WTC11 (cell line): ENCODE data around the gene TMPRSS3. TPM values are rescaled to one million over a fixed set of nuclear protein-coding genes. Genes with fewer than 3 reads are reported as not detected.

ENCODE experiments used
- ATAC-seq: fragments of 200-7000 bp; cut with Tn5 transposase; 2 replicates; pipeline ENCODE4 v1.10.0; 2021; ENCODE audit warnings: mild to moderate bottlenecking, moderate library complexity
- CTCF ChIA-PET: fragments of 300-600 bp; sonication (Branson Sonifier 250); formaldehyde crosslinking; loops from one replicate; lab custom pipeline; 2021; ENCODE audit warnings: antibody characterized with exemption; lab: Charles Lee
- POLR2A ChIA-PET: fragments of 350-600 bp; sonication (Branson Sonifier 250); formaldehyde crosslinking; loops from one replicate; lab custom pipeline; 2021; ENCODE audit warnings: antibody characterized with exemption; lab: Charles Lee
- DNase-seq: peaks from one replicate; pipeline ENCODE4 v3.0.0; 2021; ENCODE audit warnings: low spot score
- H3K27ac Mint-ChIP-seq: 2 replicates; pipeline ENCODE4 v1.8.0; 2021; ENCODE audit warnings: mixed read lengths
- H3K27me3 Mint-ChIP-seq: 2 replicates; pipeline ENCODE4 v1.8.0; 2021; ENCODE audit warnings: low read depth, mild to moderate bottlenecking, moderate library complexity, mixed read lengths
- H3K36me3 Mint-ChIP-seq: 2 replicates; pipeline ENCODE4 v1.8.0; 2021; ENCODE audit warnings: mixed read lengths
- H3K4me1 Mint-ChIP-seq: 2 replicates; pipeline ENCODE4 v1.8.0; 2022; ENCODE audit warnings: mixed read lengths
- H3K4me3 Mint-ChIP-seq: 2 replicates; pipeline ENCODE4 v1.8.0; 2021; ENCODE audit warnings: mild to moderate bottlenecking, moderate library complexity, mixed read lengths
- H3K9me3 Mint-ChIP-seq: 2 replicates; pipeline ENCODE4 v1.8.0; 2021; ENCODE audit warnings: mixed read lengths
- ATF1 ChIP-seq: sonication (generic); formaldehyde crosslinking; IDR thresholded peaks from 2 replicates; pipeline ENCODE4 v1.8.1; 2023; ENCODE audit warnings: mild to moderate bottlenecking, moderate library complexity, missing genetic modification reagents
- CREM ChIP-seq: sonication (generic); formaldehyde crosslinking; IDR thresholded peaks from 2 replicates; pipeline ENCODE4 v1.8.1; 2022; ENCODE audit warnings: mild to moderate bottlenecking, missing genetic modification reagents, moderate library complexity
- ELF4 ChIP-seq: sonication (generic); formaldehyde crosslinking; IDR thresholded peaks from 2 replicates; pipeline ENCODE4 v1.8.1; 2022; ENCODE audit warnings: low read depth, mild to moderate bottlenecking, moderate library complexity, missing genetic modification reagents
- ETV6 ChIP-seq: sonication (generic); formaldehyde crosslinking; IDR thresholded peaks from 2 replicates; pipeline ENCODE4 v1.8.1; 2022; ENCODE audit warnings: mild to moderate bottlenecking, missing genetic modification reagents
- FOXJ3 ChIP-seq: sonication (generic); formaldehyde crosslinking; IDR thresholded peaks from 2 replicates; pipeline ENCODE4 v1.9.0; 2021; ENCODE audit warnings: missing genetic modification reagents, mild to moderate bottlenecking, borderline replicate concordance
- GRHL2 ChIP-seq: fragments of 250-450 bp; sonication (Bioruptor Pico); IDR thresholded peaks from 2 replicates; pipeline ENCODE4 v1.8.0; 2022; ENCODE audit warnings: mild to moderate bottlenecking, moderate library complexity; ENCODE audit not compliant: insufficient replicate concordance, severe bottlenecking
- GTF2I ChIP-seq: fragments of 250-450 bp; sonication (Bioruptor Pico); conservative IDR thresholded peaks from 2 replicates; pipeline ENCODE4 v1.4.0; 2021; ENCODE audit warnings: mild to moderate bottlenecking
- HMGA2 ChIP-seq: fragments of 250-450 bp; sonication (Bioruptor Pico); IDR thresholded peaks from 2 replicates; pipeline ENCODE4 v1.4.0; 2021; ENCODE audit warnings: mild to moderate bottlenecking, moderate library complexity
- IRF2 ChIP-seq: sonication (generic); formaldehyde crosslinking; IDR thresholded peaks from 2 replicates; pipeline ENCODE4 v1.8.0; 2022; ENCODE audit warnings: low read depth, missing genetic modification reagents, borderline replicate concordance
- JAZF1 ChIP-seq: fragments of 250-450 bp; sonication (Bioruptor Pico); IDR thresholded peaks from 2 replicates; pipeline ENCODE4 v1.9.0; 2021; ENCODE audit warnings: moderate library complexity, mild to moderate bottlenecking, inconsistent platforms
- JUN ChIP-seq: sonication (generic); formaldehyde crosslinking; IDR thresholded peaks from 2 replicates; pipeline ENCODE4 v1.8.0; 2023; ENCODE audit warnings: mild to moderate bottlenecking, missing genetic modification reagents
- MYBL2 ChIP-seq: sonication (generic); formaldehyde crosslinking; IDR thresholded peaks from 2 replicates; pipeline ENCODE4 v1.8.1; 2023; ENCODE audit warnings: mild to moderate bottlenecking, moderate library complexity, missing genetic modification reagents
- RELA ChIP-seq: sonication (generic); formaldehyde crosslinking; IDR thresholded peaks from 2 replicates; pipeline ENCODE4 v1.8.1; 2022; ENCODE audit warnings: missing genetic modification reagents, mild to moderate bottlenecking, borderline replicate concordance
- SOX15 ChIP-seq: fragments of 250-450 bp; sonication (Bioruptor Pico); IDR thresholded peaks from 2 replicates; pipeline ENCODE4 v1.9.0; 2021; ENCODE audit warnings: mild to moderate bottlenecking
- TCF7 ChIP-seq: sonication (generic); formaldehyde crosslinking; IDR thresholded peaks from 2 replicates; pipeline ENCODE4 v1.8.0; 2022; ENCODE audit warnings: mild to moderate bottlenecking, low read depth, missing genetic modification reagents, moderate library complexity
- TEAD4 ChIP-seq: sonication (generic); formaldehyde crosslinking; IDR thresholded peaks from 2 replicates; pipeline ENCODE4 v1.8.0; 2022; ENCODE audit warnings: mild to moderate bottlenecking, missing genetic modification reagents
- ZBTB21 ChIP-seq: sonication (generic); formaldehyde crosslinking; IDR thresholded peaks from 2 replicates; pipeline ENCODE4 v1.8.1; 2023; ENCODE audit warnings: mild to moderate bottlenecking, missing genetic modification reagents, borderline replicate concordance
- ZNF121 ChIP-seq: sonication (generic); formaldehyde crosslinking; IDR thresholded peaks from 2 replicates; pipeline ENCODE4 v1.8.0; 2023; ENCODE audit warnings: missing genetic modification reagents
- ZNF416 ChIP-seq: fragments of 250-450 bp; sonication (Bioruptor Pico); IDR thresholded peaks from 2 replicates; pipeline ENCODE4 v1.9.0; 2021; ENCODE audit warnings: mild to moderate bottlenecking, inconsistent platforms
- total RNA-seq: library from RNA; stranded (reverse); gene quantifications from 3 replicates; pipeline ENCODE4 v1.2.3, GENCODE V29; 2021
- TF ChIP-seq, protein P1 (sequence below): sonication (generic); formaldehyde crosslinking; IDR thresholded peaks from 2 replicates; pipeline ENCODE4 v1.8.0; 2022; ENCODE audit warnings: mild to moderate bottlenecking, missing genetic modification reagents
- TF ChIP-seq, protein P2 (sequence below): sonication (generic); formaldehyde crosslinking; IDR thresholded peaks from 2 replicates; pipeline ENCODE4 v1.8.1; 2023; ENCODE audit warnings: mild to moderate bottlenecking, missing genetic modification reagents, moderate library complexity
- TF ChIP-seq, protein P3 (sequence below): sonication (generic); formaldehyde crosslinking; IDR thresholded peaks from 2 replicates; pipeline ENCODE4 v1.8.1; 2023; ENCODE audit warnings: mild to moderate bottlenecking, missing genetic modification reagents
- TF ChIP-seq, protein P4 (sequence below): sonication (generic); formaldehyde crosslinking; IDR thresholded peaks from 2 replicates; pipeline ENCODE4 v1.8.1; 2022; ENCODE audit warnings: low read depth, mild to moderate bottlenecking, moderate library complexity, missing genetic modification reagents, borderline replicate concordance
- TF ChIP-seq, protein P5 (sequence below): sonication (generic); formaldehyde crosslinking; conservative IDR thresholded peaks from 2 replicates; pipeline ENCODE4 v1.8.1; 2022; ENCODE audit warnings: mild to moderate bottlenecking, missing genetic modification reagents
- TF ChIP-seq, protein P6 (sequence below): sonication (generic); formaldehyde crosslinking; IDR thresholded peaks from 2 replicates; pipeline ENCODE4 v1.8.1; 2022; ENCODE audit warnings: missing genetic modification reagents, borderline replicate concordance

The TMPRSS3 gene
- total RNA-seq, 1 experiment from 2014 or later: 0.39 TPM

DNA sequence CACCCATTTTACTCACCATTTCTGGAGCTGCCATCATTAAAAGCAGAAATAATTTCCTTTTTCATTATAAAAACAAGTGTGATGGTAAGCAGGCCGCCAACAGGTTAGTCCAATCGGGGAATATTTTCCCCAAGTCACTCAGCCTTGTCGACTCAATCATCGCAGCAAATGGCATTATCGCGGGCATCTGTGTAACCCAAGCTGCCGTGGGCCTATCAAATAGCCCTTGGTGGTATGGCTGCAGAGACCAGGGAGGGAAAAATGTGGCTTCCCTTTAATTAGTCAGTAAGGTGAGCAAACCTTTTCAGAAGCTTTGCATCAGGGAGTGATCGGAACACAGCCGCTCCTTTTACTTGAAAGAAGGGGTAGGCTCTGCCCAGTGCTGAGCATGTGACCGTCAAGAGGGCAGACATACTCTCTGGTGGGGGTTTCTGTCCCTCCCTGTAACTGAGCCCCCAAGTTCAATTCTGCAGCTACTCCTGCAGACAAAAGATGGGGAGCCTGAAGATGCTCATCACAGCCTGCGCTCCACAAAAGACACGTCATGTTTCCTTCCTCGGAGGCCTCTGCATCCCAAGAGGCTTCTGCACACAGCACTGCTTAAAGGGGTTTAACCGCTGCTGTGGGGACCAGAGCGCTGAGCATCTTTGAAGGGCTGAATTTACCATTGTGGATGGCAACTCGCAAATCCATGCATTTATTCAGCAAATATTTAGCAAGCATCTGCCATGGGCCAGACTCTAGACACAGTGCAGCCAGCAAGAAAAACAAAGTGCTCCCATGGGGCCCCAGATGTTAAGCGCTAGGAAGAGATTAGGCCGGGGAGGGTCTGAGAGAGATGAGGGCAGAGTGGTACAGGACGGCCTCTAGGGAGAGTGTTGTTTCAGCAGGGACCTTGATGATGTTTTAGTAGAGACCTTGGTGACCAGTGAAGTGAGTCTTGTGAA lies 1.2 kb upstream of the TMPRSS3 start:
- H3K4me3 Mint-ChIP-seq: no peak overlapping the region
- peaks cover 7% of the 10 kb centered on the region for H3K36me3 Mint-ChIP-seq
- no peak for DNase-seq
- no peaks in the 10 kb centered on the region for H3K4me1 Mint-ChIP-seq
- no peak for ATAC-seq
- H3K27me3 Mint-ChIP-seq: peaks cover 3% of the 10 kb centered on the region; the same call in 1 of the 2 replicates
- ChIA-PET POLR2A (no interaction called here), CTCF (interaction anchor here (1.2 kb wide), 1 partner anchor 15 kb away, joined by 3 read pairs; no protein-coding TSS in a partner anchor)
- H3K27ac Mint-ChIP-seq: no peak overlapping the region
- no peak for TF ChIP-seq ZBTB21 (CRISPR knock-in tag)
- no peak for TF ChIP-seq ETV6 (CRISPR knock-in tag)
- no peak for TF ChIP-seq JUN
- TF ChIP-seq, protein P1, sequence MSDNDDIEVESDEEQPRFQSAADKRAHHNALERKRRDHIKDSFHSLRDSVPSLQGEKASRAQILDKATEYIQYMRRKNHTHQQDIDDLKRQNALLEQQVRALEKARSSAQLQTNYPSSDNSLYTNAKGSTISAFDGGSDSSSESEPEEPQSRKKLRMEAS: no peak
- no peak for TF ChIP-seq ELF4 (CRISPR knock-in tag)
- TF ChIP-seq ATF1 (CRISPR knock-in tag): no peak
- TF ChIP-seq MYBL2 (CRISPR knock-in tag): no peak
- TF ChIP-seq, protein P2, sequence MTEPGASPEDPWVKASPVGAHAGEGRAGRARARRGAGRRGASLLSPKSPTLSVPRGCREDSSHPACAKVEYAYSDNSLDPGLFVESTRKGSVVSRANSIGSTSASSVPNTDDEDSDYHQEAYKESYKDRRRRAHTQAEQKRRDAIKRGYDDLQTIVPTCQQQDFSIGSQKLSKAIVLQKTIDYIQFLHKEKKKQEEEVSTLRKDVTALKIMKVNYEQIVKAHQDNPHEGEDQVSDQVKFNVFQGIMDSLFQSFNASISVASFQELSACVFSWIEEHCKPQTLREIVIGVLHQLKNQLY: no peak
- TF ChIP-seq, protein P3, sequence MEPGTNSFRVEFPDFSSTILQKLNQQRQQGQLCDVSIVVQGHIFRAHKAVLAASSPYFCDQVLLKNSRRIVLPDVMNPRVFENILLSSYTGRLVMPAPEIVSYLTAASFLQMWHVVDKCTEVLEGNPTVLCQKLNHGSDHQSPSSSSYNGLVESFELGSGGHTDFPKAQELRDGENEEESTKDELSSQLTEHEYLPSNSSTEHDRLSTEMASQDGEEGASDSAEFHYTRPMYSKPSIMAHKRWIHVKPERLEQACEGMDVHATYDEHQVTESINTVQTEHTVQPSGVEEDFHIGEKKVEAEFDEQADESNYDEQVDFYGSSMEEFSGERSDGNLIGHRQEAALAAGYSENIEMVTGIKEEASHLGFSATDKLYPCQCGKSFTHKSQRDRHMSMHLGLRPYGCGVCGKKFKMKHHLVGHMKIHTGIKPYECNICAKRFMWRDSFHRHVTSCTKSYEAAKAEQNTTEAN: no peak
- TF ChIP-seq, protein P4, sequence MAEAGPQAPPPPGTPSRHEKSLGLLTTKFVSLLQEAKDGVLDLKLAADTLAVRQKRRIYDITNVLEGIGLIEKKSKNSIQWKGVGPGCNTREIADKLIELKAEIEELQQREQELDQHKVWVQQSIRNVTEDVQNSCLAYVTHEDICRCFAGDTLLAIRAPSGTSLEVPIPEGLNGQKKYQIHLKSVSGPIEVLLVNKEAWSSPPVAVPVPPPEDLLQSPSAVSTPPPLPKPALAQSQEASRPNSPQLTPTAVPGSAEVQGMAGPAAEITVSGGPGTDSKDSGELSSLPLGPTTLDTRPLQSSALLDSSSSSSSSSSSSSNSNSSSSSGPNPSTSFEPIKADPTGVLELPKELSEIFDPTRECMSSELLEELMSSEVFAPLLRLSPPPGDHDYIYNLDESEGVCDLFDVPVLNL (CRISPR knock-in tag): no peak
- TF ChIP-seq CREM (CRISPR knock-in tag): no peak
- no peak for TF ChIP-seq GTF2I (CRISPR knock-in tag)
- no peak for TF ChIP-seq ZNF416 (CRISPR knock-in tag)
- TF ChIP-seq GRHL2 (CRISPR knock-in tag): no peak
- TF ChIP-seq, protein P5, sequence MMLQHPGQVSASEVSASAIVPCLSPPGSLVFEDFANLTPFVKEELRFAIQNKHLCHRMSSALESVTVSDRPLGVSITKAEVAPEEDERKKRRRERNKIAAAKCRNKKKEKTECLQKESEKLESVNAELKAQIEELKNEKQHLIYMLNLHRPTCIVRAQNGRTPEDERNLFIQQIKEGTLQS (CRISPR knock-in tag): no peak
- TF ChIP-seq TCF7 (CRISPR knock-in tag): no peak
- no peak for TF ChIP-seq RELA (CRISPR knock-in tag)
- TF ChIP-seq SOX15 (CRISPR knock-in tag): no peak
- no peak for TF ChIP-seq ZNF121
- TF ChIP-seq, all 79 proteins: peak for 0
- peaks cover 8% of the 10 kb centered on the region for H3K9me3 Mint-ChIP-seq

DNA sequence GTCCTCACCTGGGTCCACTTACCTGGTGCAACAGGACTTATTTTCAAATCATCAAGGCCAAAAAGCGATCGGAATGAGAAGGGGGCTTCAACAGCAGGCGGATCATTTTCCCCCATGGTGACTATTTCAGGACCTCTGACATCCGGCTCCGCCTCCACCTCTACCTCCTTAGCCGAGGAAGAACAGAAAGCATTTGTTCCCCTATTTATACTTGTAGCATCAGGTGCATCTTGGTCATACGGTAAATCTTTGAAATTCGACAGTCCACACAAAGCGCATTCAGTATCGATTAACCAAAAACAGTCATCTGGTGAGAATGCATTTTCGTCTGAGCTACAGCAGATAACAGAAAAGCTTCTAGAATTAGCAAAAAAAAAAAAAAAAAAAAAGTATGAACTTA lies 550 bp downstream of the TMPRSS3 start:
- no peaks in the 10 kb centered on the region for H3K4me1 Mint-ChIP-seq
- no peak for ATAC-seq
- CTCF ChIA-PET: interaction anchor here (0.6 kb wide), 1 partner anchor 13 kb away, joined by 3 read pairs; no protein-coding TSS in a partner anchor
- H3K9me3 Mint-ChIP-seq: 0 out of 2 replicates have a peak, but pooled peaks cover 5% of the 10 kb centered on the region
- DNase-seq: no peak
- no peak overlapping the region for H3K4me3 Mint-ChIP-seq
- H3K27me3 Mint-ChIP-seq: peaks cover 8% of the 10 kb centered on the region; the same call in 1 of the 2 replicates
- no peaks in the 10 kb centered on the region for H3K36me3 Mint-ChIP-seq
- no peak overlapping the region for H3K27ac Mint-ChIP-seq
- POLR2A ChIA-PET: no interaction called here
- TF ChIP-seq JAZF1: no peak
- TF ChIP-seq, protein P2: no peak
- TF ChIP-seq ZNF416 (CRISPR knock-in tag): no peak
- TF ChIP-seq, protein P6, sequence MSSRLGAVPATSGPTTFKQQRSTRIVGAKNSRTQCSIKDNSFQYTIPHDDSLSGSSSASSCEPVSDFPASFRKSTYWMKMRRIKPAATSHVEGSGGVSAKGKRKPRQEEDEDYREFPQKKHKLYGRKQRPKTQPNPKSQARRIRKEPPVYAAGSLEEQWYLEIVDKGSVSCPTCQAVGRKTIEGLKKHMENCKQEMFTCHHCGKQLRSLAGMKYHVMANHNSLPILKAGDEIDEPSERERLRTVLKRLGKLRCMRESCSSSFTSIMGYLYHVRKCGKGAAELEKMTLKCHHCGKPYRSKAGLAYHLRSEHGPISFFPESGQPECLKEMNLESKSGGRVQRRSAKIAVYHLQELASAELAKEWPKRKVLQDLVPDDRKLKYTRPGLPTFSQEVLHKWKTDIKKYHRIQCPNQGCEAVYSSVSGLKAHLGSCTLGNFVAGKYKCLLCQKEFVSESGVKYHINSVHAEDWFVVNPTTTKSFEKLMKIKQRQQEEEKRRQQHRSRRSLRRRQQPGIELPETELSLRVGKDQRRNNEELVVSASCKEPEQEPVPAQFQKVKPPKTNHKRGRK: no peak
- TF ChIP-seq TEAD4 (CRISPR knock-in tag): no peak
- TF ChIP-seq, protein P5 (CRISPR knock-in tag): no peak
- no peak for TF ChIP-seq HMGA2 (CRISPR knock-in tag)
- no peak for TF ChIP-seq FOXJ3 (CRISPR knock-in tag)
- TF ChIP-seq IRF2 (CRISPR knock-in tag): no peak
- TF ChIP-seq, protein P4 (CRISPR knock-in tag): no peak
